Endodermal cell (in vitro differentiated cells): Measurements from ENCODE around the gene PARP14. TPM values are rescaled to one million over a fixed set of nuclear protein-coding genes. Genes with fewer than 3 reads are reported as not detected.
"Not testable (repeated sequence)": the region's sequence is repeated elsewhere in the genome, so short reads cannot be mapped to it uniquely, and the experiment has no call there.

Experiments used
- DNase-seq: peaks from one replicate; pipeline ENCODE4 v3.0.0-alpha.2; 2017
- H3K27ac ChIP-seq: 2 replicates; pipeline ENCODE4 v1.5.1; 2013; ENCODE audit warnings: mild to moderate bottlenecking, low read depth, low read length, moderate library complexity
- H3K27me3 ChIP-seq: 2 replicates; pipeline ENCODE4 v1.6.1; 2013; ENCODE audit warnings: mild to moderate bottlenecking, low read length, moderate library complexity; ENCODE audit not compliant: insufficient read depth, control insufficient read depth, poor library complexity, severe bottlenecking
- H3K36me3 ChIP-seq: 2 replicates; pipeline ENCODE4 v1.7.0; 2013; ENCODE audit warnings: mild to moderate bottlenecking, low read length, moderate library complexity; ENCODE audit not compliant: control insufficient read depth, insufficient read depth
- H3K4me1 ChIP-seq: one replicate; pipeline ENCODE4 v1.7.0; 2013; ENCODE audit warnings: low read length; ENCODE audit not compliant: control insufficient read depth, insufficient read depth
- H3K4me3 ChIP-seq: 2 replicates; pipeline ENCODE4 v1.5.1; 2013; ENCODE audit warnings: mild to moderate bottlenecking, low read length, moderate library complexity
- H3K9ac ChIP-seq: 2 replicates; pipeline ENCODE4 v1.6.1; 2013; ENCODE audit warnings: mild to moderate bottlenecking, low read length, moderate library complexity; ENCODE audit not compliant: poor library complexity, severe bottlenecking; ENCODE audit errors: extremely low read depth
- H3K9me3 ChIP-seq: 2 replicates; pipeline ENCODE4 v1.6.1; 2013; ENCODE audit warnings: mild to moderate bottlenecking, low read length, moderate library complexity; ENCODE audit not compliant: control insufficient read depth
- H3K27ac Mint-ChIP-seq: 2 replicates; pipeline ENCODE4 v1.8.0; 2020; ENCODE audit warnings: mixed read lengths
- H3K27me3 Mint-ChIP-seq: 2 replicates; pipeline ENCODE4 v1.8.0; 2021; ENCODE audit warnings: mild to moderate bottlenecking, mixed read lengths; ENCODE audit not compliant: insufficient read depth
- H3K36me3 Mint-ChIP-seq: 2 replicates; pipeline ENCODE4 v1.8.0; 2020; ENCODE audit warnings: low read depth, mixed read lengths
- H3K4me1 Mint-ChIP-seq: 2 replicates; pipeline ENCODE4 v1.8.0; 2020; ENCODE audit warnings: mixed read lengths
- H3K4me3 Mint-ChIP-seq: 2 replicates; pipeline ENCODE4 v1.8.0; 2020; ENCODE audit warnings: mild to moderate bottlenecking, moderate library complexity, mixed read lengths
- H3K9me3 Mint-ChIP-seq: 2 replicates; pipeline ENCODE4 v1.8.0; 2020; ENCODE audit warnings: mild to moderate bottlenecking, mixed read lengths
- CTCF ChIP-seq: fragments of 200-600 bp; sonication (generic); conservative IDR thresholded peaks from 2 replicates; pipeline ENCODE4 v1.5.0; 2021; ENCODE audit warnings: antibody characterized with exemption, mild to moderate bottlenecking
- WGBS, 2 experiments: methylation state at CpG; one replicate each; pipeline versions ENCODE4 v1.1.5 to v1.1.7; 2013; ENCODE audit warnings: missing lambda C conversion rate in 2 of 2, mixed read lengths in 1 of 2; ENCODE audit not compliant: insufficient coverage in 1 of 2, insufficient read length in 1 of 2; 5-methylcytosine and 5-hydroxymethylcytosine counted together
- total RNA-seq, 2 donors: library from RNA; stranded (reverse); fragmentation: NEBNext Ultra II Directional in 1 of 2; extraction: Animal tissue kit (Norgen Biotek cat#: 25700) in 1 of 2; gene quantifications; 2 replicates in 1 of 2; 3 replicates in 1 of 2; pipeline ENCODE4 v1.2.1, GENCODE V29; 2021

PARP14 gene
- total RNA-seq, 2 donors from 2014 or later: 16.4 to 19.1 TPM

- Mint-ChIP-seq H3K4me3 (no peak overlapping the region), H3K9me3 (no peaks in the 10 kb centered on the region), H3K36me3 (peaks cover 7% of the 10 kb centered on the region), H3K27me3 (no peaks in the 10 kb centered on the region), H3K27ac (no peak overlapping the region), H3K4me1 (peaks cover 3% of the 10 kb centered on the region)
- DNase-seq: no peak
- Histone ChIP-seq H3K27ac (no peak overlapping the region), H3K36me3 (no peaks in the 10 kb centered on the region), H3K9ac (no peak overlapping the region), H3K27me3 (no peaks in the 10 kb centered on the region), H3K9me3 (no peaks in the 10 kb centered on the region), H3K4me1 (no peaks in the 10 kb centered on the region), H3K4me3 (no peak overlapping the region)
- 87 to 100% methylated on average over 1 to 2 of the region's 2 CpGs for WGBS, 2 experiments
- no peak for TF ChIP-seq CTCF
Observed at GRCh38 chr3:122700193-122700592, 19.6 kb downstream of the PARP14 start.

GRCh38 chr3:122705379-122705778 lies 24.7 kb downstream of the PARP14 start:
- Mint-ChIP-seq H3K4me1 (peaks cover 2% of the 10 kb centered on the region), H3K9me3 (no peaks in the 10 kb centered on the region), H3K36me3 (peaks cover 6% of the 10 kb centered on the region), H3K4me3 (no peak overlapping the region), H3K27ac (no peak overlapping the region), H3K27me3 (no peaks in the 10 kb centered on the region)
- Histone ChIP-seq H3K27ac (no peak overlapping the region), H3K9ac (no peak overlapping the region), H3K36me3 (no peaks in the 10 kb centered on the region), H3K4me3 (no peak overlapping the region), H3K4me1 (no peaks in the 10 kb centered on the region), H3K27me3 (no peaks in the 10 kb centered on the region), H3K9me3 (no peaks in the 10 kb centered on the region)
- DNase-seq: no peak
- no peak for TF ChIP-seq CTCF
- WGBS, 2 experiments: 91 to 97% methylated on average over 1 of the region's 1 CpG

DNA sequence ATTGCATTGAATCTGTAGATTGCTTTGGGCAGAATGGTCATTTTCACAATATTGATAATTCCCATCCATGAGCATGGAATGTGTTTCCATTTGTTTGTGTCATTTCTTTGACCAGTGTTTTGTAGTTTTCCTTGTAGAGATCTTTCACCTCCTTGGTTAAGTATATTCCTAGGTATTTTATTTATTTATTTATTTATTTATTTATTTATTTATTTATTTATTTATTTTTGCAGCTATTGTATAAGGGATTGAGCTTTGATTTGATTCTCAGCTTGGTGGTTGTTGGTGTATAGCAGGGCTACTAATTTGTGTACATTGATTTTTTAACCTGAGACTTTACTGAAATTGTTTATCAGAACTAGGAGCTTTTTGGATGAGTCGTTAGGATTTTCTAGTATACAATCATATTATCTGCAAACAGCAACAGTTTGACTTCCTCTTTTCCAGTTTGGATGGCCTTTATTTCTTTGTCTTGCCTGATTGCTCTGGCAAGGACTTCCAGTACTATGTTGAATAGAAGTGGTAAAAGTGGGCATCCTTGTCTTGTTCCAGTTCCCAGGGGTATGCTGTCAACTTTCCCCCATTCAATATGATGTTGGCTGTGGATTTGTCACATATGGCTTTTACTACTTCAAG lies 30.1 kb downstream of the PARP14 start:
- not testable (repeated sequence) for H3K27ac ChIP-seq, H3K27me3 ChIP-seq, H3K27ac Mint-ChIP-seq, H3K27me3 Mint-ChIP-seq, DNase-seq, H3K4me3 ChIP-seq, H3K9ac ChIP-seq, H3K4me1 Mint-ChIP-seq, H3K9me3 ChIP-seq, H3K4me1 ChIP-seq, H3K36me3 ChIP-seq, H3K4me3 Mint-ChIP-seq, H3K9me3 Mint-ChIP-seq
- peaks cover 15% of the 10 kb centered on the region for H3K36me3 Mint-ChIP-seq
- 96% methylated on average over 1 of the region's 1 CpG; no CpG with 5 or more reads in 1 of the 2 experiments for WGBS, 2 experiments

DNA sequence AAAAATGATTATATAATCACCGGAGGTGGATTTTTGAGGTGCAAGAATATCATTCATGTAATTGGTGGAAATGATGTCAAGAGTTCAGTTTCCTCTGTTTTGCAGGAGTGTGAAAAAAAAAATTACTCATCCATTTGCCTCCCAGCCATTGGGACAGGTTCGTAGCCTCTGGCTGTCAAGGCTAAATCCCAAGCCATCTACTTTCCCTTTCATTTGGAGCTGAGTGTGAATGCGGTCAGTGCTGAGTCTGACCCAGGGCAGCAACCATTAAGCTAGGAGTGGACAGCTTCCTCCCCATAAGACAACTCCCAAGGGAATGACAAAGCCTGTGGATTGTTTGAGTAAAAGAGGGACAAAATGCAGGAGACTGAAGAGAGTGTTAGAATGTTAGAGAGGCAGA lies 33.6 kb downstream of the PARP14 start:
- Histone ChIP-seq H3K27me3 (no peaks in the 10 kb centered on the region), H3K4me1 (no peaks in the 10 kb centered on the region), H3K4me3 (no peak overlapping the region), H3K9me3 (no peaks in the 10 kb centered on the region), H3K27ac (no peak overlapping the region), H3K9ac (no peak overlapping the region), H3K36me3 (no peaks in the 10 kb centered on the region)
- WGBS, 2 experiments: 96 to 100% methylated on average over 1 to 3 of the region's 3 CpGs
- Mint-ChIP-seq H3K4me3 (no peak overlapping the region), H3K4me1 (no peaks in the 10 kb centered on the region), H3K36me3 (peaks cover 16% of the 10 kb centered on the region), H3K27me3 (no peaks in the 10 kb centered on the region), H3K9me3 (no peaks in the 10 kb centered on the region), H3K27ac (no peak overlapping the region)
- no peak for TF ChIP-seq CTCF
- no peak for DNase-seq
